Pancreas (tissue), 10 donors: ENCODE results near the gene OR51A4. TPM values are rescaled to one million over a fixed set of nuclear protein-coding genes. Genes with fewer than 3 reads are reported as not detected.
A peak's percentile ranks its signal among the peaks of the same experiment; 100 is the strongest.
"Not testable (repeated sequence)": the region's sequence is repeated elsewhere in the genome, so short reads cannot be mapped to it uniquely, and the experiment has no call there.

ENCODE experiments used
- ATAC-seq, 4 donors: fragments of 200-7000 bp; cut with Tn5 transposase; one replicate each; pipeline versions ENCODE4 v1.8.0 to v1.9.1; 2020; ENCODE audit warnings: mild to moderate bottlenecking in 4 of 4, moderate library complexity in 4 of 4
- DNase-seq, 6 donors: peaks; one replicate each; pipeline ENCODE4 v3.0.0-alpha.2; 2020
- FAIRE-seq: peaks from 2 replicates; lab custom pipeline; 2012; peaks lifted over from hg19 to GRCh38; lab: Jason Lieb, UNC
- H3K27ac ChIP-seq, 4 donors: fragments of 200-600 bp; sonication (generic); 1 replicate in 3 of 4; 2 replicates in 1 of 4; pipeline versions ENCODE4 v1.5.0 to v1.8.0; 2020
- H3K27me3 ChIP-seq, 4 donors: fragments of 200-600 bp; one replicate each; pipeline ENCODE4 v1.8.0; 2021
- H3K36me3 ChIP-seq, 3 donors: fragments of 200-600 bp; sonication (generic) in 1 of 3; one replicate each; pipeline versions ENCODE4 v1.5.0 to v1.8.0; 2020 to 2021
- H3K4me1 ChIP-seq, 3 donors: fragments of 200-600 bp; one replicate each; pipeline ENCODE4 v1.8.0; 2021
- H3K4me3 ChIP-seq, 4 donors: fragments of 200-600 bp; sonication (generic) in 2 of 4; one replicate each; pipeline versions ENCODE4 v1.5.0 to v1.8.0; 2020 to 2021
- H3K9me3 ChIP-seq, 4 donors: fragments of 200-600 bp; one replicate each; pipeline ENCODE4 v1.8.0; 2021
- WGBS, 2 donors: extraction: QIAGEN DNeasy Blood & Tissue Kit; methylation state at CpG; one replicate each; pipeline ENCODE4 v1.1.7; 2013; 5-methylcytosine and 5-hydroxymethylcytosine counted together
- intact Hi-C, 3 donors: fragments of 100-400 bp; cut with DNase I; formaldehyde crosslinking; loops; one replicate each; pipeline versions ENCODE4 v1.11.1 to v1.14.2; 2022
- polyA plus RNA-seq, 2 donors: library from polyadenylated mRNA; stranded (reverse); fragments of 200-250 nt; gene quantifications; one replicate each; pipeline ENCODE4 v1.2.3, GENCODE V29; 2013
- total RNA-seq, 6 donors: library from RNA; stranded (reverse); fragmentation: NEBNext Ultra II Directional in 4 of 6; extraction: Animal tissue kit (Norgen Biotek cat#: 25700) in 4 of 6; gene quantifications; one replicate each; pipeline versions ENCODE4 v1.2.1 to v1.2.4, GENCODE V29; 2021 to 2023
- TF ChIP-seq, protein P1 (sequence below), 4 donors: fragments of 200-600 bp; sonication (generic) in 3 of 4; IDR thresholded peaks; one replicate each; pipeline versions ENCODE4 v1.5.0 to v1.8.0; 2021; ENCODE audit warnings: antibody characterized with exemption in 4 of 4
- donor health status: healthy with polysubstance abuse.
- donor health status: DM: no; HTN: no; CAD: no; lungs with moderate emphysema.
- donor health status: DM: no; HTN: no; CAD: no.
- donor health status: control.
- donor health status: control.
- donor health status: Bipolar disorder and iron deficiency.
- donor health status: DM: yes; HTN: yes; CAD: no.
- donor health status: DM: no; HTN: no; CAD: no.
- donor health status: DM: no; HTN: no; CAD: no.
- donor health status: DM: yes; HTN: yes; CAD: no.

Gene OR51A4
- total and polyA plus RNA-seq, 8 donors: not detected

DNA sequence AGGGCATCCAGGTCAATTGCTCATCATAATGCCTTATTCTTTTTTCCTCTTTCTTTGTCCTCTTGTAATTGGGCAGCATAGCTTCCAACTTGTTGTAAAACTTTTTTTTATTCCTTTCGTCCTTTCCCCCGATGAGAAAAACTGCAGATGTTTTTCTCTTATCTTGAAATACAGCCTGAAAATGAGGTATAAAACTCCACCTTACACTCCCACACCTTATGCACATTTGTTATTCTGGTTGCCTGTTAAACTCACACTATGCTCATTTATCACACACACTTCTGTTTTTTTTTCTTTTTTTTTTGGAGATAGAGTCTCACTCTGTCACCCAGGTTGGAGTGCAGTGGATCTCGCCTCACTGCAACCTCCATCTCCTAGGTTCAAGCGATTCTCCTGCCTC is 10.0 kb upstream of the OR51A4 start:
- intact Hi-C loops: no loop called here
- 34 to 35% methylated on average over 4 of the region's 4 CpGs for WGBS, 2 donors
- ATAC-seq (peak; percentile 69 to 94 (median 77)), DNase-seq (no peak), FAIRE-seq (no peak)
- TF ChIP-seq, protein P1, sequence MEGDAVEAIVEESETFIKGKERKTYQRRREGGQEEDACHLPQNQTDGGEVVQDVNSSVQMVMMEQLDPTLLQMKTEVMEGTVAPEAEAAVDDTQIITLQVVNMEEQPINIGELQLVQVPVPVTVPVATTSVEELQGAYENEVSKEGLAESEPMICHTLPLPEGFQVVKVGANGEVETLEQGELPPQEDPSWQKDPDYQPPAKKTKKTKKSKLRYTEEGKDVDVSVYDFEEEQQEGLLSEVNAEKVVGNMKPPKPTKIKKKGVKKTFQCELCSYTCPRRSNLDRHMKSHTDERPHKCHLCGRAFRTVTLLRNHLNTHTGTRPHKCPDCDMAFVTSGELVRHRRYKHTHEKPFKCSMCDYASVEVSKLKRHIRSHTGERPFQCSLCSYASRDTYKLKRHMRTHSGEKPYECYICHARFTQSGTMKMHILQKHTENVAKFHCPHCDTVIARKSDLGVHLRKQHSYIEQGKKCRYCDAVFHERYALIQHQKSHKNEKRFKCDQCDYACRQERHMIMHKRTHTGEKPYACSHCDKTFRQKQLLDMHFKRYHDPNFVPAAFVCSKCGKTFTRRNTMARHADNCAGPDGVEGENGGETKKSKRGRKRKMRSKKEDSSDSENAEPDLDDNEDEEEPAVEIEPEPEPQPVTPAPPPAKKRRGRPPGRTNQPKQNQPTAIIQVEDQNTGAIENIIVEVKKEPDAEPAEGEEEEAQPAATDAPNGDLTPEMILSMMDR (IDR thresholded peaks at IDR 0.05): no peak
- Histone ChIP-seq H3K36me3 (no peaks in the 10 kb centered on the region), H3K27me3 (no peaks in the 10 kb centered on the region), H3K4me1 (peaks cover 0 to 7% (median 0%) of the 10 kb centered on the region in 3 donors), H3K4me3 (no peak overlapping the region), H3K9me3 (no peaks in the 10 kb centered on the region), H3K27ac (no peak overlapping the region)

DNA sequence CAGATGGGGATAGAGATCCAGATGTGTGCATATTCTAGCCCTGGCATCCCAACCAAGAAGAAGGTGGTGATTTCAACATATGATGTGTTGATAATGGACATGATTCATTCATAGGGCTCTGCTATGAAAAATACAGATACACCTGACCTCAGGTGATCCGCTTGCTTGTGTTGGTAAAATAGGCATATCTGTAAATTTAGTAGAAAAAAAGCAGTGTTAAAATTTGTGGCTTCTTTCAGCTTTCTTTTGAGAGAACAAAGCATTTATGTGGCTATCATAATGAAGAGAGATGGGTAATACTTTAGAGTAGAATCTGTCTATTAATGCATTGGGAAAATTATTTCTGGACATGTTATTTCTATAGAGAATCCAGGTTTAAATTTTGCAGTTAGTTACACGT is 8.2 kb upstream of the OR51A4 start, which contains the start of gene OR51A2:
TSS of gene OR51A2 (minus strand) at position 101 of the 400 bp plus-strand sequence. CDS start at position 101, 0 bp downstream.
- H3K4me3 ChIP-seq, ATAC-seq, H3K4me1 ChIP-seq, H3K9me3 ChIP-seq, H3K27ac ChIP-seq, FAIRE-seq, DNase-seq, intact Hi-C loops, H3K27me3 ChIP-seq, H3K36me3 ChIP-seq: not testable (repeated sequence)
- WGBS, 2 donors: 88 to 89% methylated on average over 2 of the region's 2 CpGs

DNA sequence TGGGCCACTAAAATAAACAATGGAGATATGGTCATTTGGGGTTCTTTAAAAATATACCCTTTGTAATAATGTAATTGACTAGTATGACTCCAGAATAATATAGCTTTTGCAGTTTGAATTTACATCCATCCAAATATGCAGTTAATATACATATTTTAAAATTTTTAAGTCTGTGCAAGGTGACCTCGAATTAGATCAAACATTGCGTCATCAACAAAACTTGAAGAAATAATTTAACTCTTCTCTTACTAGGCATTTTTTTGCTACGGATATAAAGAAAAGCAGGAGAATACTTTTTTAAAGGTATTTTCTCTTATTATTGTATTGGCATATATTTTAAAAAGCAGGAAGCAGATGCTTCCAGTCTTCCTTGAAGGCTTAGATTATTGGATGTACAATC is 10.7 kb downstream of the OR51A4 start:
- Histone ChIP-seq H3K4me3 (no peak overlapping the region), H3K36me3 (no peaks in the 10 kb centered on the region), H3K9me3 (no peaks in the 10 kb centered on the region), H3K27me3 (no peaks in the 10 kb centered on the region), H3K4me1 (no peaks in the 10 kb centered on the region), H3K27ac (no peak overlapping the region)
- intact Hi-C loops: no loop called here
- ATAC-seq (no peak), FAIRE-seq (no peak), DNase-seq (no peak)
- TF ChIP-seq, protein P1 (IDR thresholded peaks at IDR 0.05): no peak
- WGBS, 2 donors: 44 to 45% methylated on average over 3 of the region's 3 CpGs

DNA sequence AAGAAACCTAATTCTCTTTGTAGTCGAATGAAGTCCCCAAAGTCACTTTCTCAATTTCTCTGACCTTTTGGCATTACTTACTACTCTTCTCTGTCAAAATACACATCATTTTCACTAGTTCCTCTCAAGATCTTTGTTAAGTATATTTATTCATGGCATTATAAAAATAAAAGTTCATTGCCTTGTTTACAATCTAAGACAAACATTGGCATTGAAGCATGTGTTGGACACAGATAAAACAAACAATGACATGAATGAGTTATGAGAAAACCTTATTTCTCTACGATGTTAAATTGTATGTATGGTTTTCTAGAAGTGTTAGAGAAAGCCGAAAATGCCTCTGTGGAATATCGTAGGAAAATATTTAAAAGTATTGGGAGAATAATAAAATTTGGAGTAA is 14.7 kb downstream of the OR51A4 start:
- no peaks in the 10 kb centered on the region for H3K4me1 ChIP-seq
- H3K4me3 ChIP-seq: no peak overlapping the region
- FAIRE-seq: no peak
- DNase-seq: no peak
- intact Hi-C loops: no loop called here
- ATAC-seq: no peak
- no peaks in the 10 kb centered on the region for H3K9me3 ChIP-seq
- WGBS, 2 donors: 65 to 71% methylated on average over 4 of the region's 4 CpGs
- no peaks in the 10 kb centered on the region for H3K27me3 ChIP-seq
- no peaks in the 10 kb centered on the region for H3K36me3 ChIP-seq
- TF ChIP-seq, protein P1 (IDR thresholded peaks at IDR 0.05): no peak
- no peak overlapping the region for H3K27ac ChIP-seq

DNA sequence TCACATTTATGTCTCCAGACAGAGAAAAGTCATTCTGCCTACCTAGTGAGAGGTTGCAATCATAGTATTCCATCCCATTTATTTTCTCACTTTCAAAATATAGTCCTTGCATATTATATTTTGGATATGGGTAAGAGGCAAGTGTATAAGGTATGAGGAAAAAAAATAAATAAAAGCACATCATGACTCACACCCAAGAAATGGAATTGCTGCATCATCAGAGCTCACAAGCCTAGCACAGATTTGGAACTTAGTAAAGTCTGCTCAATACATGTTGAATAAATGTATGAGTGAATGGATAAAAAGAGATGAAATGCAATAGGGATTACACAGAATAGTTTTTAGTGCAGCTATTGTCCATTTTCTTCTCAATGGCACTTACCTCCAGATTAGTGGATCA is 20.8 kb downstream of the OR51A4 start:
- no peak overlapping the region for H3K27ac ChIP-seq
- H3K4me3 ChIP-seq: no peak overlapping the region
- no peaks in the 10 kb centered on the region for H3K27me3 ChIP-seq
- intact Hi-C loops: no loop called here
- no peaks in the 10 kb centered on the region for H3K36me3 ChIP-seq
- no peaks in the 10 kb centered on the region for H3K4me1 ChIP-seq
- no peaks in the 10 kb centered on the region for H3K9me3 ChIP-seq
- TF ChIP-seq, protein P1 (IDR thresholded peaks at IDR 0.05): no peak
- no peak for DNase-seq
- FAIRE-seq: no peak
- no peak for ATAC-seq
